Loucy (cell line): ENCODE data around the gene FGD5.

Experiments used
- EZH2phosphoT487 ChIP-seq: fragments of 200-600 bp; IDR thresholded peaks from 2 replicates; pipeline ENCODE4 v1.6.1; 2018; ENCODE audit warnings: antibody characterized with exemption, mild to moderate bottlenecking, moderate library complexity, borderline replicate concordance
- TF ChIP-seq, protein P1 (sequence below): fragments of 200-600 bp; sonication (generic); conservative IDR thresholded peaks from 2 replicates; pipeline ENCODE4 v1.5.1; 2014; ENCODE audit warnings: mild to moderate bottlenecking, antibody characterized with exemption, low read length

DNA sequence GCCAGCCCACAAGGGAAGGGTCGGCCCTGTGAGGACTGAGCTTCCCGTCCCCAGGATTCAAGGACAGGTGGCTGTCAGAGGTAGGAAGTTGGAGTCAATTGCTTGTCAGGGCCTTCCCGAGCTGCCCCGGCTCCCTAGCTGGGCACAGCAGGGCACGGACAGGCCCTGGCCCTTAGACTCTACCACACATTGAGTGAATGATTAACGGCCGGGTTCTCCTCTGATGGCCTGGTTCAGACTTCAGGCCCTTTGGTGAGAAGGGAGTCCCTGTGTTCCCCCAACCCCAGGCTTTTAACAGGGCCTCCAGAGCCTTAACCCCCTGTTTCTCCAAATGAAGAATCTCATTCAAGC, 16.4 kb upstream of the FGD5 start:
- TF ChIP-seq, protein P1, sequence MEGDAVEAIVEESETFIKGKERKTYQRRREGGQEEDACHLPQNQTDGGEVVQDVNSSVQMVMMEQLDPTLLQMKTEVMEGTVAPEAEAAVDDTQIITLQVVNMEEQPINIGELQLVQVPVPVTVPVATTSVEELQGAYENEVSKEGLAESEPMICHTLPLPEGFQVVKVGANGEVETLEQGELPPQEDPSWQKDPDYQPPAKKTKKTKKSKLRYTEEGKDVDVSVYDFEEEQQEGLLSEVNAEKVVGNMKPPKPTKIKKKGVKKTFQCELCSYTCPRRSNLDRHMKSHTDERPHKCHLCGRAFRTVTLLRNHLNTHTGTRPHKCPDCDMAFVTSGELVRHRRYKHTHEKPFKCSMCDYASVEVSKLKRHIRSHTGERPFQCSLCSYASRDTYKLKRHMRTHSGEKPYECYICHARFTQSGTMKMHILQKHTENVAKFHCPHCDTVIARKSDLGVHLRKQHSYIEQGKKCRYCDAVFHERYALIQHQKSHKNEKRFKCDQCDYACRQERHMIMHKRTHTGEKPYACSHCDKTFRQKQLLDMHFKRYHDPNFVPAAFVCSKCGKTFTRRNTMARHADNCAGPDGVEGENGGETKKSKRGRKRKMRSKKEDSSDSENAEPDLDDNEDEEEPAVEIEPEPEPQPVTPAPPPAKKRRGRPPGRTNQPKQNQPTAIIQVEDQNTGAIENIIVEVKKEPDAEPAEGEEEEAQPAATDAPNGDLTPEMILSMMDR: no peak
- no peak for TF ChIP-seq EZH2phosphoT487
